ENCODE data around the gene CORO7.
"Not testable (repeated sequence)": the region's sequence is repeated elsewhere in the genome, so short reads cannot be mapped to it uniquely, and the experiment has no call there.

The CORO7 gene

DNA sequence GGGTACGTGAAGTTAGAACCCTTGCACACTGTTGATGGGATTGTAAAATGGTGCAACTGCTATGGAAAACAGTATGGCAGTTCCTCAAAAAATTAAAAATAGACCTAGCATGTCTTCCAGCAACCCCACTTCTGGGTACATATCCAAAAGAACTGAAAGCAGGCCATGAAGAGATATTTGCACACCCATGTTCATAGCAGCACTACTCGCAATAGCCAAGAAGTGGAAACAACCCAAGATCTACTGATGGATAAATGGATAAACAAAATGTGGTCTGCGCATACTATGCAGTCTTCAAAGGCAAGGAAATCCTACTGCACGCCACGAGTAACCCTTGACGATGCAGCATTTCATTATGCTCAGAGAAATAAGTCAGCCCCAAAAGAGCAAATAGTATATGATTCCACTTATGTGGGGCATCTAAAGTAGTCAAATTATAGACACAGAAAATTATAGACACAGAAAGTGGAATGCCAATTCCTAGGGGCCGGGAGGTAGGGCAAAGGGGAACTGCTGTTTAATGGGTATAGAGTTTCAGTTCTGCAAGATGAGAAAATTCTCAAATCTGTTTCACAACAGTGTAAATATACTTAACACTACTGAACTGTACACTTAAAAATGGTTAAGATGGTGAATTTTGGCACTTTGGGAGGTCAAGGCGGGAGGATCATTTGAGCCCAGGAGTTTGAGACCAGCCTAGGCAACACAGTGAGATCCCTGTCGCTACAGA is 17.2 kb downstream of the CORO7 start:
- no peak for DNase-seq

DNA sequence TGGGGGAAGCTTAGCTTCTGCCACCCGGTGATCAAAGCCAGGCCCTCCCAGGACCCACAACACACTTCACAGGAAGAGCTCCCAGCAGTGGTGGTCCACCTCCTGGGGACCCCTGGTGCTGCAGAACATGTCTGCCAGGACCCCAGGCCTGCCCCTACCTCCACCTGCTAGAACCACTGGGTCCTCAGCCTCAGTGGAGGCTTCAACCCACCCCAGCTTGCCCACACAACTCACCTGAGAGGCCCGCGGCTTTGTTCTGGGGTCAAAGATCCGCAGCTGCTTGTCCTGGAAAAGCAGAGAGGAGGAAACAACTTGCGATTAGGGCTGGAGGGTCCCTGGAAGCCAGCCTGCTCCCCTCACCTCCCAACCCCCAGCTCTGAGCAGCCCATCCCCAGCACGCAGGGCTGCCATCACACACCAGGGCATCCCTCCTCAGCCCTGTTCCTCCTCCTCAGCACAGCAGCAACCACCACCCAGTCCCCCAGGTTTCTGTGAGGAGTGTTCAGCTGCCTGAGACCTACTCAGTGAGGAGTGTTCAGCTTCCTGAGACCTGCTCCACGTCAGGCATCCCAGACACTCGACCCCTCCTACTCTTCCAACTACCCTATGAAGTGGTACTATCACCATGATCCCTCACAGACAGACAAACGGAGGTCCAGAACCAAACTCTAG is 21.2 kb downstream of the CORO7 start:
- DNase-seq: no peak

DNA sequence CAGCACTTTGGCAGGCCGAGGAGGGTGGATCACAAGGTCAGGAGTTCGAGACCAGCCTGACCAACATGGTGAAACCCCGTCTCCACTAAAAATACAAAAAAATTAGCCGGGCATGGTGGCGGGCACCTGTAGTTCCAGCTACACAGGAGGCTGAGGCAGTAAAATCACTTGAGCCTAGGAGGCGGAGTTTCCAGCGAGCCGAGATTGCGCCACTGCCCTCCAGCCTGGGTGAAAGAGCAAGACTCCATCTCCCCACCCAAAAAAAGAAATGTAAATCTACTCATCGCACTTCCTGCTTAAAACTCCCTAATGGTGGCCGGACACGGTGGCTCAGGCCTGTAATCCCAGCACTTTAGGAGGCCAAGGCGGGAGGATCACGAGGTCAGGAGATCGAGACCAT is 22.5 kb downstream of the CORO7 start:
- not testable (repeated sequence) for DNase-seq

DNA sequence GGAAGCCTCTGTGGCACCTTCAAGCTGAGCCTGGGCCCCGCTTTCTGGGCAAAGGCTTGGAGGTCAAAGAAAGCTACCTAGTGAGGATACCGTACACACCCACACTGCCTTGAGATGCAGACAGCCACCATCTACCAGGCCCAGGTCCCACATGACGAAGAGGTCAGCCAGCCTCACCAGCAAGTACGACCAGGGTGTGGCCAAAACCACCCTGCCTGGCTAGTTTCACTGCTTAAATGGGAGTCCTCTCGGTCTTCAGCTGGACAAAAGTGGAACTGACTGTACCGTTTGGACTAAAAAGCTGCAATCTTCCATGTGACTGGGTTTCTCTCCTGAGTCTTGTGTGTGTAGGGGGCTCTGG is 23.2 kb downstream of the CORO7 start:
- no peak for DNase-seq

DNA sequence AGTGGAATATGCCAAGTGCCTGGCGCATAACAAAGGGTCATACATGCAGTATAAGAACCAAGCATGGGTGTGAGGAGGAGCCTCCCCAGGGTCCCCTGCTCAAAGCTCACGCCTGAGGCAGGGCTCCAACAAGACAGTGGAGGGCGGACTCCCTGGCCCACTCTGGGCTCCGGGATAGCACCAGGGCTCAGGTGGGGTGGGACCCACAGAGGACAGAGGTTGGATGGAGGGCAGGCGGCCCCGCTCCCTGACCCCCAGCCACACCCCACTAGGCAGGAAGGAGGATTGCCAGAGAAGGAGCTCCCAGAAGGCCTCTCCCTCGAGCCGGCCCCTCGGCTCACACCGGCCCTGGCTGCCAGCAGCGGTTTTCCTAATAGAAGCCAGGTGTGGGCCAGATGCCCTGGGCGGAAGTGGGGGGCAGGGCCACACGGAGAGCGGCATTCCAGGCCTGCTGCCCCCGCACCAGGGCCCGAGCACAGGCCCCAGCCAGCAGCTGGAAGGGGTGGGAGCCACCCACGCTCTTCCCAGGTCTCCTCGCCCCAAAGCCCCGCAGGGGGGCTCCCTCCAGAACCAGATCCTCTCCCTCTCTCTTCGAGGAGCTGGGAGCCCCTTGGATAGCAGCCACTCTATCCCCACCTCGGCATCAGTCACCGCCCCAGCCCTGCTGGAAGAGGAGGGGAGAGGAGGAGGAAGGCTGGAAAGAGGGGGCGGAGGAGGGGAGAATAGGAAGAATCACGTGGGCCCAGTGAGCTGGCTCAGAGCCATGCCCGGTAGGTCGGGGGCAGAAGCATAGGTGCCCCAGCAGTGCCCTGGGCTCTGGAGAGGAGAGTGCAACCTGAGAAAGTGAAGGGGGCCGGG is 23.8 kb downstream of the CORO7 start:
- DNase-seq: no peak

DNA sequence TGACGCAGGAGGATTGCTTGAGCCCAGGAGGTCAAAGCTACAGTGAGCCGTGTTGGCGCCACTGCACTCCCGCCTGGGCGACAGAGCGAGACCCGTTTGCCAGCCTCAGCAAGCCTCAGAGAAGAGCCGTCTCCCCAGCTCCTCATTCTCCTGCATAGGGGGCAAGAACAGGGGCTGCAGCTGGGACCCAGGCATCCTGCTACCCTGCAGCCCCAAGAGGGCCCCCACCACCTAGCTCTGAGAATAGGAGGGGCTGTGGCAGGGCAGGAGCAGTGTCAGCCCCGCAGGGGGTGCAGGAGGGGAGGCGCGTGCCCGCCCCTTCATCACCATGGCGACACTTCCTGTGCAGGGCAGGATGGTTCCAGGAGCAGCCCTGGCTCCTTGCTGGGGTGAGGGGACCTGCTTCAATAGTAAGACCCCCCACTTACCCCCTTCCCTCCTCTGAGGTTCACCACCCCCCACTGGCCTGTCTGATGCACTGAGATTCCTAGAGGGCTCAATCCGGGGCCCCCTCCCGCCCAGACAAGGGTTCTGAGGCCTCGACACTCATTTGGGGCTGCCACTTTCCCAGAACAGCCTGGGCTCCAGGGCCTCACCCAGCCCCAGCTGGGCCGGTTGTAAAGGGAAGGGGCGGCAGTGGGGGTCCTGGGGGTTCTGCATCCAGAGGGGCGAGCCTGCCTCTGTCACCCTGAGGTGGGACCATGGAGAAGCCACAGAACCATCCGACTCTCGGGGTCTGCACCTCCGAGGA is 24.6 kb downstream of the CORO7 start:
- DNase-seq: peak in 1 of 6 experiments; percentile 8

DNA sequence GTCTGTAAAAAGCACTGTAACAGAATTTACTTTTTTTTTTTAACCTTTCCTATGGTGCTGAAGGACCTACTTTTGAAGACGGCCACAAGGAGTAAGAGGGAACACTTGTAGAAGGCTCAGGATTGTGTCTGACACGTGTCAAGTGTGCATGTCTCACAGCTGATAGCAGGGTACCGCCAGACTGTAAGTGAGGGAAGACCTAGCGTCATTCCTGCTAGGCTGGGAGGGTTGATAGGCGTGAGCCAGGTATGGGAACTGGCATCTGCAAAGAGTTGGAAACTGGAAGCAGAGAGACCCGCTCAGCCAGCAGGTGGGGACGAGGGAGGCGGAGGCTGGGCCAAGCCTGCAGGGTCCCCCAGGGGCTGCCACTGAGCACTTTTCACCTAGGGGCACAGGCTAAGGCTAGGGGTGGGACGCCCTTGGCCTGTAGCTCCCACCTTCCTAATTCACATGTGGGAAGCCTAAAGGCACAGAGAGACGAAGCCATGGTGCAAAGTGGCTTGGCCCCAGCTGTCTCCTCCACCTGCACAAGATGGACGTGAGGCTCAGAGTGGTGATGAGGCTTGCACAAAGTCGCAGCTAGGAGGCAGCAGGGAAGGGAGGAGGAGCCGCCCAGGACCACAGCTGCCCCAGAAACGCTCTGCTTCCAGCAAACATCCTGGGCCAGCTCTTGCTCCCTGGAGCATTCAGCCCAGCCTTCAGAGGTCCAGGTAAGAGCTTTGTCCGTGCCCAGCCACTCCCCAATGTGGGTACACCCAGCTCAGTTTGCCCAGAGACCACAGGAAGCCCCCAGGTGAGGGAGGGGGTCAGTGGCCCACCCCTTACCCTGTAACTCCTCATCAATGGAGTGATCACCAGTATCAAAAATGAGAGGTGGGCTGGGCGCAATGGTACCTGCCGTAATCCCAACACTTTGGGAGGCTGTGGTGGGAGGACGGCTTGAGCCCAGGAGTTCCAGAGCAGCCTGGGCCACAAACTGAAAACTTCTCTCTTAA is 25.8 kb downstream of the CORO7 start:
- no peak for DNase-seq

DNA sequence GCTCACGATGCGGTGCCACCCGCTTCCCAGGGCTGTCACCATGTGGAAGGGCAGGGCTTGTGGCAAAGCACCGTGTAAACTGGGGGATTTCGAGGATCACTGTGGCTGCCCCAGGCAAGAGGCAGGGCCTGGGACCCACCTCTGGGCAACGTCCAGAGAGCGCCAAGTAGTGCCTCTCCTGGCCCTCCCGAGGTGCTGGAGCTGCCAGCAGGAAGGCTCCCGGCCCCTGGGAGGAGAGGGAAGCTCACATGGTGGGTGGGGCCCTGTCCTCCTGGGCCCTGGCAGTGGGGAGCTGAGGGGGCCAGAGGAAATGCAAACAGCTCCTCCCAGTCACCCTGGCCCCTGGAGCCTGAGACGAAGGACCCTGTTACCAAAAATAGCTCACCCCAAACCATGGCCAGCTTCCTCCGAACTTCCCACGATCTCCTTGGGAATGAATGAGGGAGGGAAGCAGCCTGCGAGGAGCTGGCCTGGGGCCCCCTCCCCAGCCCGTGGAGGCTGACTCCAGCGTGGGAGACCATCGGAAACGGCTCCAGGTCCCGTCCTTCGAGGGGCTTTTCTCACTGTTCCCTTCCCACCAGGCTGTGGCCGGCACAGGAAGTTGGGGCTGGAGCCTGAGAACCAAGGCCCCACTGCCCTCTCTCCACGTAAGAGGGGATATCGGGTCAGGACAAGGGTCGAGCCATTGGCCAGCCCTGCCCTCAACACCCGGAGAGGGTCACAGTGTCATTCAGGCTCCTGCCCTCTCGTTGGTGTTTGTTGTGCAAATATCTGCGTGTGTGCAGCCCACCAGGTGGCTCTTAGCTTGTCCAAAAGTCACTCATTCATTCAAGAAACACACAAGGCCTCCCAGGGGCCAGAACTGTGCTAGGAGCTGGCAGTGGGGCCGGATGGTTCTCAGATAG is 27.1 kb downstream of the CORO7 start:
- DNase-seq: no peak

DNA sequence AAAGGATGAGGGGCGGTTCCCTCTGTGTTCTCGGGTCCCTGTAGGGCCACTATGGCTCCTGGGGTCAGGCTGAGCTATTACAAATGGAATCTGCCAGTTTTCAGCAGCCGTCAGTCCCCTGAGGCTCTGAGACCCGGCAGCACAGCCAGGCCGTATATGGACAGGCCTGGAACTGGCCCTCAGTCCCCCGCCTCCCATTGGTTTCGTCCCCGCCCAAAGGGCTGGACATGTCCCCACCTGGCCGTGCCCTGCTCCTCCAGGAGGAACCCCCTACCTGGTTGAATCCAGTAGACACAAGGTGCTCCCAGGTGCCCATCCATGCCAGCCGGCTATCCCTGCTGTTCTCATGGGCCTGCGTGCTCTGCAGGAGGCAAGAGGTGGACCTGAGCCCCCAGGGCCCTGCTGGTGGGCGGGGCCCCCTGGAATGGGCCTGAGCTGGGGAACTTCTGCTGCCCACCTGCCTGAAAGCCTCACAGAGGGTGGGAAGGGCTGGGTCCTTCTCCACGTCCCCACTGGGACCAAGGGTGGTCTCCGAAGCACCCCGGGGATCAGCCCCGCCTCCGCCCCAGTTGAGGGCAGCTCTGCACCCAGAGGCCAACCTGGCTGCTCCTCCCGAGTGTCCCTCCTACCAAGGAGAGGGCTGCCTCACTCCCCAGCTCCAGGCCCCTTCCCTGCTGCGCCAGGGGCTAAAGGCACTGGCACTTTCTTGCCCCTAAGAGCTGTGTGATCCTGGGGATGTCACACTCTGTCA is 27.9 kb downstream of the CORO7 start:
- no peak for DNase-seq

DNA sequence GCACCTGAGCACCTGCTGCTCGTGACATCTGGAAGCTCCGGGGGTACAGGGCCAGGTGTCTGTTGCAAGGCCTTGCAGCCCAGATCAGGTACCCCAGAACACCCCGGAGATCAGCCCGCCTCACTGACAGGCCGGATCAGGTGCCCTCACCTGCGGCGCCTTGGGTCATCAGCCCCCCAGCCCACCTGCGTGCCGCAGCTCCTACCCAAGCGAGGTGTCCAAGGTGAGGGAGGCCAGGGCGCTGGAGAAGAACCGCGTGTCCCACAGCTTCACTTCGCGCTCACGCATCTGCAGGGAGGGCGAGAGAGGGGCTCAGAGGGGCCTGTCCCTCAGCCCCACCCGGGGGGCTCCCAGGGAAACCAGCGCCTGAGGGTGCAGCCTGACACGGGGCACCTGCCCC is 28.6 kb downstream of the CORO7 start:
- DNase-seq: no peak

DNA sequence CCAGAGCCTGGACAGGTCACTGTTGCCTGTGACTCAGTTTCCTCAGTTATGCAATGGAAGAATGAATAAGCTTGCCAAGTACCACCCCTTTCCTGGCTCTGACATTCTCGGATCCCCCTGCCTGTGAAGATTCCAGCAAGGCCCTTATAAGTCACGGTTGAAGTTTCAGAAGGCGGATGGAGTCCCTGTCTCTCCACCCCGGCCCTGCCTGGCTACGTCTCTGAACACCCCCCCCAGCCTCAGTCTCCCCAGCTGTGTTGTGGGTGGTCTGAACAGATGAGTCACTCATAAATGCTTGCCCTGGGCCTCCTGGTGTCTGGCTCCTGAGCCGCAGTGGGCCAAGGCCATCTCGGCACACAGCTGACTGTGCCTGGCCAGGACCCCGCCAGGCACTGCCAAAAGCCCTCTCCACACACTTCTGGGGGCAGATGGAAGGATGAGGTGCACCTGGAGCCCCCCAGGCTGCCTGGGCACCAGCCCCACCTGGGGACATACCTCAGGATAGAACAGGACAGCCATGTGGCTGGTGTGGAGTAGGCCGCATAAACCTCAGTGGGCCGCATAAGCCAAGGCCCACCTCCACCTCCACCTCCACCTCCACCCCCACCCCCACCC is 29.3 kb downstream of the CORO7 start:
- DNase-seq: no peak

DNA sequence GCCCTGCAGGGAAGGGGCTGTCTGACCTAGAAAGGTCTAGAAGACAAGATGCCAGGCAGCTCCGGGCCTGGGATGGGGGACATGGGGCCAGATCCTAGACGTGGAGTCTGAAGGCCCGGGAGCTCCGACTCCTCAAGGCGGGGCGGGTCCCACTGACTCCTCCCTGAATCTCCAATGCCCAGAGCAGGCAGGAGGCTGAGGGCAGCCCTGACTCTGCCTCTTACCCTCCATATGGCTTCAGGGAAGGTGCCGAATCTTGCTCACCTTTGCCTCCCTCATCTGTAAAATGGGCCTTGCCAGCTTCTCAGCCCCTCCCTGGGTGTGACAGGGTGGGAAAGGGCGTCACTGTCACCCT is 30.0 kb downstream of the CORO7 start:
- no peak for DNase-seq

DNA sequence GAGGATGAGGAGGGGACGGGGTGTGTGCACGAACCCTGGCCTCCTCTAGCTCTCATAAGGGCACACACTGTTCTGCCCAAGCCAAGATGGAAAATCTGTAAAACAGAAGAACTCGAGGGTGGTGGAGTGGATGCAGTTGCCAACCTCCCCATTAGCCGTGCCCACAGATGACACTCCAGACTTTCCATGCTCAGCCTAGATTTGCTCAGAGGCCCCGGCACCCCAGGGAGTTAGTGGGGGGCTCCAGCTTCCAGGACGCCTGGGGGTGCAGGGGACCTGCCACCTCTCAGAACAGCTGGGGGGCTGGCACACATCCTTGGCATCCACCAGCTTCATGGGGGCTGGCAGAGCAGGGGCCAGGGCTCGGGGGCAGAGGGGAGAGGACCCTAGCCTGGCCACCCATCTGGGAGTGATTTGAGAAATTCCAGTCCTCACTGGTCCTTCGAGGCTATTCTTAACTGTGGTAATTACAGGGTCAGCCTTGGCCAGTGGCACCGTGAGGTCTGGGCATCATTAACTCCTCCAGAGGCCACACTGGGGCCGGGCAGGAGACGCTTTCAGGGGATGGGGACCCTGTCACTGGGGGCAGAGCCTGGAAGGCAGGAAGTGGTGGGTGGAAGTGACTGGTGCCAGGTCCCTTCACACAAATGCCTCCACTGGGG is 30.5 kb downstream of the CORO7 start:
- no peak for DNase-seq

DNA sequence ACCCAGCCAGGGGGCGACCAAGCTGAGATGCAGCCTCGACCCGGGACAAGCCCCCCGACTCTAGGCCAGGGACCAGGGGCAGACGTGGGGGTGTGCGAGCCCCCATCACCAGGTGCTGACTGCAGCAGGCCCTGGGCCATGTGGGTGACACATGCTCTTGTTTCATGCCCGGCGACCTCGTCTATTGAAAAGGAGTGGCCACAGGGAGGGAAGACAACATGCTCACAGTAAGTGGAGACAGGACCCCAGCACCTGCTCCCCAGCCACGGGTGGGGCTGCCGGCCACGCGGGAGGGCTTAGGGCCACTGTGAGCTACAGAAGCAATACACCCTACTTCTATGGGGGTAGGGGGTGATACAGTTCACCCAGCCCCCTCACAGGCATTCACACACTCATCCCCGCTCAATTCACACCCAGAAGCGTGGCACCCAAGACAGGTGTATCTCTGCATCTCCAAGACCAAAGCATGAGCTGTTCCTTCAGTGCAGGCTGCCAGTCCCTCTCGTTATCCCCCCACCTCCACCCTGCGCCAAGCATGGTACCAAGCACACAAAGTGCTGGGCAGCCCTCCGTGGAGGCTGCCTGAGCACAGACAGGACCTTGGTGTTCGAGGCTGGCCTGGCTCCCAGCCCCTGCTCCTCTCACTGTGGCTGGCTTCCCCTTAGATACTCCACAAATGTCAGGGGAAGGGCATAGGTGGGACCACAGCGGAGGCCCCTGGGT is 31.2 kb downstream of the CORO7 start:
- DNase-seq: no peak

DNA sequence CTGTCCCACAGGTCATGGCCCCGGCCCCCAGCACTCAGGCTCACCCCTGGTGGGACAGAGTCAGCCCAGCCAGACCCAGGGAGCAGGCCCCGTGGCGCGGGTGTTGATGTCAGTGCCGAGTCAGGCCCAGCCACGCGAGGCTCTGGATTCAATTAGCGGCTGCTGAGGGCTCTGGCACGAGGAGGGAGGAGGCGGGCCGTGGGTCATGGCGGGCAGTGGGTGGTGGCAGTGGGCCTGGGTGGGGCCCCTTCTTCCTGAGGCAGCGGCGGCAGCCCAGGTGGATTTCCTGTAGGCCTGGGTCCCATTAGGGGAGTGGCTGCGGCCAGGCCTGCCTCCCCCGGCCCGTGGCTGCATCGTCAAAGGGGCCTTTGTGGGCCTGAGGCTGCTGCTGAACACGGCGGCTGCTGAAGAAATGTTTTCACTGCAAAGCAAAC is 31.9 kb downstream of the CORO7 start:
- no peak for DNase-seq

DNA sequence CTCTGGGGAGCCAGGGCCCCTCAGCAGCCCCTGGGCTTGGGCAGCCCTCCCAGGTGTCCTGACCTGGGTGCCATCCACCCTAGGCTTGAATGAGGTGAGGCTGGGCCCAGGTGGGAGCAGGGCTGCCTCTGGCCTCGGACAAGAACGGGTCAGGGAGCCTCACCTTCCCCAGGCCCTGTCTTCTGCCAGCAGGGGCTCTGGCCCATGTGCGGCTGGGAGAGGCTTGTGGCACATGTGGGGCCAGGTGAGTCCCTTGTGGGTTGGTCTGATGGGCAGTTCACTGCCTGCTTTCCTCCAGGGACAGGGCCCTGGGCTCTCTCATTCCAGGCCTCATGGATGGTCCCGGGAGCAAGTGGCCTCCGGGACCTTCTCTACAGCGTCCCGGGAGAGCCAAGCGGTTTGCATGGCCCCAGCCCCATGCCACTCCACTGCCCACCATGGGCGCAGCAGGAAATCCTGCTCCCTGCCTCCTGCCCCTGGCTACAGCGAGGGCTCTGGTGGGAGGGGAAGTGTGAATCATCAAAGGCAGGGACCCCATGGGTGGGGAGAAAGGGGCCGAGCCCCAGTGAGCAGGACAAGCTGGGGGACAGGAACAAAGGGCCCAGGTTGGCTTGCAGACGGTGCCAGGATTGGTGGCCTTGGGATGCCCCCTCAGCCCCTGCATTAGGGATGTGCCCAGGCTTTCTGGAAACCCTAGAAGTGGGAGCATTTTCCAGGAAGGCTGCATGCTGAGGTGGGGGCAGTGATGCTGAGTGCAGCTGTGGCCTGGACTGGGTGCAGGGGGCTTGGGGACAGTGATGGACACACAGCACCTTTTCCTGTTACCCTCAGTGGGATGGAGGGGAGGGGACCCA is 32.6 kb downstream of the CORO7 start:
- no peak for DNase-seq

DNA sequence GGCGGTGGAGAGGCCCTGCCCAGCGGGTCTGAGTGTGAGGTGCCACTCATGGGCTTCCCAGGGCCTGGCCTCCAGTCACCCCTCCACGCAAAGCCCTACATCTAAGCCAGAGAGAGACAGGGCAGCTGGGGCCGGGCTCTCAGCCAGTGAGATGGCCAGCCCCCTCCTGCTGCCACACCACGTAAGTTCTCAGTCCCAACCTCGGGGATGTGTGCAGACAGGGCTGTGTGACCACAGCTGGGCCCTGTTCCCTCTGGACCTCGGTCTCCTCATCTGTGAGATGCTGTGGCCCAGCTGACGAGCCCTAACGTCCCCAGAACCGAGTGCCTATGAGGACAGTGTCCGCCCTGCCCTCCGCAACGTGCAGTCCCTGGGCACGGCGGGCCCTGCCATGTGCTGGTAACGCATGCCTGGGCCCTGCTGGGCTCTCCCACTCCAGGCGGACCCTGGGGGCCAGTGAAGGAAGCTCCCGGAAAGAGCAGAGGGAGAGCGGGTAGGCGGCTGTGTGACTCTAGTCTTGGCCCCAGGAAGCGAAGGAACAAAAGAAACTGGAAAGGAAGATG is 33.5 kb downstream of the CORO7 start:
- no peak for DNase-seq
